Colon (tissue), 2 donors: ENCODE data around the gene NR0B2.
A peak's percentile ranks its signal among the peaks of the same experiment; 100 is the strongest.

Experiments used
- FAIRE-seq: peaks from 2 replicates; lab custom pipeline; 2012; peaks lifted over from hg19 to GRCh38; lab: Jason Lieb, UNC
- donor health status: control.
- donor health status: control.

NR0B2 gene

DNA sequence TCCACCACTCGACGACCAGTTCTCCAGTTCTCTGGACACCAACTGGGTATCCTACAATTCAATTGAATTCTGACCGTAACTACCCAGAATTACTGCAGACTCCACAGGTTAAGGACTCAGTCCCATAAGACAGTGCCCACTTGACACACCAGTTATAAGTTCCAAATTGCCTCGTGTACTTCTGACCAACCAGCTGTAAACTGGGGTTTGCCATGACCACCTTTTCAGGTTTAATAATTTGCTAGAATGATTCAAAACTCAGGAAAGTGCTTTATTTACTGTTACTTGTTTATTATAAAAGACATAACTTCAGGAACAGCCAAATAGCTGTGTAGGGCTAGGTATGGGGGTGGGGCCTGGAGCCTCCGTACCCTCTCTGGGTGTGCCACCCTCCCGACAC, 23.0 kb upstream of the NR0B2 start:
- FAIRE-seq = no peak

DNA sequence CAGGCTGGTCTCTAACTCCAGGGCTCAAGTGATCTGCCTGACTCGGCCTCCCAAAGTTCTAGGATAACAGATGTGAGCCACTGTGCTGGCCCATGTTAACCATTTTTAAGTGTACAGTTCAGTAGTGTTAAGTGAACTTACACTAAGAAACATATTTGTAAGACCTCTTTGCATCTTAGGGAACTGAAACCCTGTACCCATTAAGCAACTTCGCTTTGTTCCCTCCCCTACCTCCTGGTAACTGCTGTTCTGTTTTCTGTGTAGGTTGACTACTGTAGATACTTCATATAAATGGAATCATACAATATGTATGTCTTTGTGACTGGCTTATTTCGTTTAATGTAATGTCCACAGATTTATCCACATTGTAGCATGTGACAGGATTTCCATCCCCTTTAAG, 18.8 kb upstream of the NR0B2 start:
- no peak for FAIRE-seq

DNA sequence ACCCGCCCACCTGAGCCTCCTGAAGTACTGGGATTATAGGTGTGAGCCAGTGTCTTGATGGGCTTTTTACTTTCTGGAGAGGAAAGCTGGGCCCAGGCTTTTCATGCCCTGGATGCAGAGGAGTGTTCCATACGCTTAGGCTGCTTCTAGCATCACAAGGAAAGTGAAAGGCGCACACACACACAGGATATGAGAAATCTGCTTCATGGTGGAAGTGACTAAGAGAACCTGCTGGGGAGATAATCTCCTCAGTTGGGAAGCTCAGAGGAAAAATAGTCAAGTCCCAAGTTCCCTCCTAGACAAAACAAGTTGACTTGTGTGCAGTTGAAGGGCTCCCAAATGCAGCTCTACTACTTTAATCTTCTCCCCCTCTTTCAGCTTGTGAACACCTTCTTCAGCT, 9.9 kb upstream of the NR0B2 start:
- no peak for FAIRE-seq

GRCh38 chr1:26922901-26923300, 9.1 kb upstream of the NR0B2 start:
- no peak for FAIRE-seq

GRCh38 chr1:26922431-26922729, 8.6 kb upstream of the NR0B2 start:
- no peak for FAIRE-seq

DNA sequence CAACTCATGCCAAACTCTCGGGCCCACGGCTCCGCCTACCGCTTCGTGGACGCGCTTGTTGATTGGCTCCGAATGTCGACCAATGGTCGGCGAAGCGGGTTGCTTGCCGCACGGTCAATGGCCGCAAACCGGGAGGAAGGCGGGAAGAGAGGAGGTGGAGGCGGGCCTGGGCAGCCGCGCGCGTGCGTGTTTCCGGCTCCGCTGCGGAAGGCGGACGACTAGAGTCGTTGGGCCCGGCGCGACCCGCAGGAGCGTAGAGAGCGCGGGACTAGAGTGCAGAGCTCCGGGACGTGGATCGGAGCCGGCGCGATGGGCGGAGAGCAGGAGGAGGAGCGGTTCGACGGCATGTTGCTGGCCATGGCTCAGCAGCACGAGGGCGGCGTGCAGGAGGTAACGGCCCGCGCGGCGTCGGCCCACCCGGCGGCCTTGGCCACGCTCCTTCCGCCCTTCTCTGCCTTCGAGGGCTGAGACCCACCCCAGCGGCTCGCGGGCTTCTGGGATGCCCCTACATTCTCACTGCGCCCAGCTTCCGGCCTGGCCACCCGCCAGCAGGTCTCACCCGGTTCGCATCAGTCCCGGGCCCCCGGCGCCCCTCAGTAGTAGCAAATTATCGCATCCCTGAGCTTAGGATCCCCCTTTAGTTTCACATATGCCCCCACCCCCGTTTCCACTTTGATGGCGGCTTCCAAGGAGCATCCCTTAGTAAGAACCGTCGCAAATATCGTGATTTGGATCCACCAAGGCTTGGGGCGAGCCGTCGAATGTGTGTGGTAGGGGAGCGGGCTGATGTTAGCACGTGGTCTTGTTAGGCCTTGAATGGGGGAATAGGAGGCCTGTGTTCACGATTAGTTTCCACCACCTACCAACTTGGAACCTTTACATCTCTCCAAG, 8.0 kb upstream of the NR0B2 start, which contains the start of gene NUDC:
Gene NUDC, plus strand, starts transcription at position 204 of the 891 bp plus-strand sequence. Its CDS starts 106 bp downstream, at position 310.
- peak; percentile 83 for FAIRE-seq

DNA sequence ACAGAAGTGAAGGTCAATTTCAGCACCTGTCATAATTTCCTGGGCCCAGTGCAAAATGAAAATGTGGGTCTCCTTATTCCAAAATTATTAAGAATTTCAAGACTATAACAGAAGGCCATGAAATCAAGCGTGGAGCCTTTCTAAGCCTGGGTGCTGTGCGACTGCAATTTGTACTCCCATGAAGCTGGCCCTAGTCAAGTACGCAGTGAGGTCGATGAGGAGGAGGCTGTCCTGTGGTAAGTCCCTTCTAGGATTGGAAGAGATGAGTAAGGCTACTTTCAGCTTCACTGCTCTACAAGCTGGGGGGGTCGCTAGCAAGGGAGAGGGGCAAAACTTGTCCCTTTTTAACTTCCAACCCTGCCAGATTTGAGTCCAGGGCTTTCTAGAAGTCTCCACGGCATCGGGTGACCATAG, 7.4 kb upstream of the NR0B2 start:
- no peak for FAIRE-seq

GRCh38 chr1:26915204-26915842, 1.5 kb upstream of the NR0B2 start:
- FAIRE-seq = no peak

DNA sequence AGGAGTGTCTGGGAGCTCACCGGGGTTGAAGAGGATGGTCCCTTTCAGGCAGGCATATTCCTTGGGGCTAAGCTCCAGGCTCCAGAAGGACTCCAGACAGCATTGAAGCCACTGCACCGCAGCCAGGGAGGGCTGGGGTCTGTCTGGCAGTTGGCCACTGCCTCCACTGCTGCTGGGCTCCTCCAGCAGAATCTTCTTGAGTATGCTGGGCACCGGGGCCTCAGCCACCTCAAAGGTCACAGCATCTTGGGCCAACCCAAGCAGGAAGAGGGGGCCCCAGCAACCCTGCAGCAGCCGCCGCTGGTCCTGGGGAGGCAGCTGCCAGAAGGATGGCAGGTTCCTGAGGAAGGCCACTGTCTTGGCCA, 404 bp downstream of the NR0B2 start:
- no peak for FAIRE-seq

- FAIRE-seq = no peak
Observed at GRCh38 chr1:26912147-26912490, 1.7 kb downstream of the NR0B2 start.

- FAIRE-seq = no peak
Observed at GRCh38 chr1:26911399-26912146, 2.2 kb downstream of the NR0B2 start.

GRCh38 chr1:26910343-26911160, 3.2 kb downstream of the NR0B2 start:
- no peak for FAIRE-seq

- FAIRE-seq = no peak
Observed at GRCh38 chr1:26909951-26910342, 3.8 kb downstream of the NR0B2 start.

GRCh38 chr1:26907071-26907917, 6.5 kb downstream of the NR0B2 start:
- no peak for FAIRE-seq

GRCh38 chr1:26900815-26901511, 12.8 kb downstream of the NR0B2 start:
- no peak for FAIRE-seq

GRCh38 chr1:26900001-26900814, 13.6 kb downstream of the NR0B2 start, which contains the start of gene GPATCH3:
TSS of gene GPATCH3 (minus strand) at chr1:26900467. CDS start at chr1:26900442, 25 bp downstream.
- no peak for FAIRE-seq

GRCh38 chr1:26897351-26897750, 16.4 kb downstream of the NR0B2 start:
- FAIRE-seq = no peak

GRCh38 chr1:26894263-26894662, 19.5 kb downstream of the NR0B2 start:
- no peak for FAIRE-seq

DNA sequence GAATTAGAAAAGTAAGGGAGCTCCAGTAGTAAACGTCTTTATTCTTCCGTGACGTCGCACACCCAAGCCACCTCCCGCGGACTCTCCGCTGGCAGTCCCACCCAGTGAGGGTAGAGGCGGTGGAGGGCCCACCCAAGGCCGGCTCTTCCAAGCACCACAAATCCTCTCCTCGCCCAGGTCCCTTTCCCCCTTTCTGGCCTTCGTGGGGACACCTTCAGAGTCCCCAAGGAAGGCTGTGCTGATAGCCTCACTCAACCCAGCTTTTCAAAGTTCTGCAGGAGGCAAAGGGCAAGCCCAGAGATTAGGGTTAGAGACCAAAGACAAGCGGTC, 23.3 kb downstream of the NR0B2 start:
- no peak for FAIRE-seq
